Endothelial cell (in vitro differentiated cells): ENCODE results near the gene SPINK14. TPM values are rescaled to one million over a fixed set of nuclear protein-coding genes. Genes with fewer than 3 reads are reported as not detected.

ENCODE experiments used
- DNase-seq: peaks from one replicate; pipeline ENCODE4 v3.0.0; 2021; ENCODE audit warnings: low spot score
- H3K27ac Mint-ChIP-seq: one replicate; pipeline ENCODE4 v1.8.0; 2021; ENCODE audit warnings: mixed read lengths, inconsistent platforms; ENCODE audit not compliant: unreplicated experiment
- H3K27me3 Mint-ChIP-seq: one replicate; pipeline ENCODE4 v1.8.0; 2021; ENCODE audit warnings: mild to moderate bottlenecking, moderate library complexity, mixed read lengths, inconsistent platforms; ENCODE audit not compliant: unreplicated experiment
- H3K36me3 Mint-ChIP-seq: one replicate; pipeline ENCODE4 v1.8.0; 2021; ENCODE audit warnings: mild to moderate bottlenecking, low read depth, mixed read lengths, inconsistent platforms; ENCODE audit not compliant: unreplicated experiment
- H3K4me1 Mint-ChIP-seq: one replicate; pipeline ENCODE4 v1.8.0; 2021; ENCODE audit warnings: mild to moderate bottlenecking, mixed read lengths, inconsistent platforms; ENCODE audit not compliant: unreplicated experiment
- H3K4me3 Mint-ChIP-seq: one replicate; pipeline ENCODE4 v1.8.0; 2021; ENCODE audit warnings: mild to moderate bottlenecking, mixed read lengths, inconsistent platforms; ENCODE audit not compliant: unreplicated experiment
- H3K9me3 Mint-ChIP-seq: one replicate; pipeline ENCODE4 v1.8.0; 2021; ENCODE audit warnings: mixed read lengths, inconsistent platforms; ENCODE audit not compliant: unreplicated experiment
- CTCF ChIP-seq: fragments of 200-600 bp; sonication (generic); IDR thresholded peaks from one replicate; pipeline ENCODE4 v1.5.0; 2021; ENCODE audit warnings: antibody characterized with exemption; ENCODE audit not compliant: unreplicated experiment
- total RNA-seq: library from RNA; stranded (reverse); fragmentation: NEBNext Ultra II Directional; extraction: Animal tissue kit (Norgen Biotek cat#: 25700); gene quantifications from one replicate; pipeline ENCODE4 v1.2.1, GENCODE V29; 2021; ENCODE audit not compliant: unreplicated experiment

SPINK14 gene
- total RNA-seq, 1 donor from 2014 or later = not detected

- Mint-ChIP-seq H3K4me1 (no peaks in the 10 kb centered on the region), H3K9me3 (no peaks in the 10 kb centered on the region), H3K27ac (no peak overlapping the region), H3K36me3 (no peaks in the 10 kb centered on the region), H3K27me3 (no peaks in the 10 kb centered on the region), H3K4me3 (no peak overlapping the region)
- no peak for DNase-seq
- TF ChIP-seq CTCF = no peak
Measured at GRCh38 chr5:148152781-148153180, 15.6 kb upstream of the SPINK14 start.

DNA sequence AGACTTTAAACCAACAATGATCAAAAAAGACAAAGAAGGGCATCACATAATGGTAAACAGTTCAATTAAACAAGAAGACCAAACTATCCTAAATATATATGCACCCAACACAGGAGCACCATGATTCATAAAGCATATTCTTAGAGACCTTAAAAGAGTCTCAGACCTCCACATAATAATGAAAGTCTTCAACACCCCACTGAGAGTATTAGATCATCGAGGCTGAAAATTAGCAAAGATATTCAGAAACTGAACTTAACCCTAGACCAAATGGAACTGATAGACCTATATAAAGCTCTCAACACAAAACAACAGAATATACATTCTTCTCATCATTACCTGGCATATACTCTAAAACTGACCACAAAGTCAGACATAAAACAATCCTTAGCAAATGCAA lies 11.7 kb upstream of the SPINK14 start:
- Mint-ChIP-seq H3K9me3 (no peaks in the 10 kb centered on the region), H3K4me3 (no peak overlapping the region), H3K36me3 (no peaks in the 10 kb centered on the region), H3K27ac (no peak overlapping the region), H3K27me3 (no peaks in the 10 kb centered on the region), H3K4me1 (no peaks in the 10 kb centered on the region)
- DNase-seq = no peak
- no peak for TF ChIP-seq CTCF

DNA sequence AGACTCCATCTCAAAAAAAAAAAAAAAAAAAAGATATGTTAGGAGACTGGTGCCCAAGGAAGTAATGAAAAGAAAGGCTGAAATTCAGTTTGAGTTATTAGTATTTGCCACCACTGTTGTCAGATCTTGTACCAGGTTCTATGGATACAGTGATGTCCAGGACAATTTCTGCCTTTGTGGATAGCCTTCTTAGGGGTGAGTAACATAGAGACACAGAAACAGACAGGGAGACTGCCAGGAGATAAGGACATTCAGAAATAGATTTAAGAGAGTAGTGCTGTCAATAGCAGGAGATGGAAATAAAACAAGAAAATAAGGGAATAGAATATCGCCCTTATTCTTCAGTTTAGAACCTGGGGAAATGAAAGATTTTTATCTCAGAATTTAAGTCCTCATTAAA lies 6.3 kb upstream of the SPINK14 start:
- no peaks in the 10 kb centered on the region for H3K27me3 Mint-ChIP-seq
- H3K4me1 Mint-ChIP-seq = no peaks in the 10 kb centered on the region
- H3K27ac Mint-ChIP-seq = no peak overlapping the region
- no peak overlapping the region for H3K4me3 Mint-ChIP-seq
- TF ChIP-seq CTCF = no peak
- H3K9me3 Mint-ChIP-seq = no peaks in the 10 kb centered on the region
- no peak for DNase-seq
- no peaks in the 10 kb centered on the region for H3K36me3 Mint-ChIP-seq

- Mint-ChIP-seq H3K4me3 (no peak overlapping the region), H3K27me3 (no peaks in the 10 kb centered on the region), H3K36me3 (no peaks in the 10 kb centered on the region), H3K4me1 (no peaks in the 10 kb centered on the region), H3K9me3 (no peaks in the 10 kb centered on the region), H3K27ac (no peak overlapping the region)
- DNase-seq = no peak
- no peak for TF ChIP-seq CTCF
Measured at GRCh38 chr5:148163345-148163744, 5.0 kb upstream of the SPINK14 start.

- Mint-ChIP-seq H3K9me3 (no peaks in the 10 kb centered on the region), H3K27me3 (no peaks in the 10 kb centered on the region), H3K4me1 (no peaks in the 10 kb centered on the region), H3K4me3 (no peak overlapping the region), H3K27ac (no peak overlapping the region), H3K36me3 (no peaks in the 10 kb centered on the region)
- no peak for TF ChIP-seq CTCF
- DNase-seq = no peak
Measured at GRCh38 chr5:148166550-148167283, 1.6 kb upstream of the SPINK14 start.
